Stimulated activated CD4-positive, alpha-beta T cell treated with anti-CD3 and anti-CD28 coated beads, Interleukin-4, amount 100 ng/mL, for 24 hours (primary cell): ENCODE measurements around the gene GP9.
"Not testable (repeated sequence)": the region's sequence is repeated elsewhere in the genome, so short reads cannot be mapped to it uniquely, and the experiment has no call there.

ENCODE experiments used
- DNase-seq: peaks from one replicate; pipeline ENCODE4 v3.0.0-alpha.2; 2020

GP9 gene

GRCh38 chr3:129052675-129053074 lies 7.9 kb upstream of the GP9 start:
- no peak for DNase-seq

- no peak for DNase-seq
These were observed 5.9 kb upstream of the GP9 start for GRCh38 chr3:129054605-129055104.

GRCh38 chr3:129056451-129057173 lies 4.0 kb upstream of the GP9 start:
- DNase-seq, result no peak

GRCh38 chr3:129057249-129057648 lies 3.3 kb upstream of the GP9 start:
- no peak for DNase-seq

- DNase-seq, result no peak
These were observed 2.0 kb upstream of the GP9 start for GRCh38 chr3:129058441-129059200.

GRCh38 chr3:129059311-129059958 lies 1.1 kb upstream of the GP9 start:
- DNase-seq, result no peak

GRCh38 chr3:129061023-129061887 lies 676 bp downstream of the GP9 start:
- no peak for DNase-seq

- DNase-seq, result no peak
These were observed 1.6 kb downstream of the GP9 start for GRCh38 chr3:129061888-129062834.

GRCh38 chr3:129063091-129063640 lies 2.6 kb downstream of the GP9 start:
- no peak for DNase-seq

- no peak for DNase-seq
These were observed 3.4 kb downstream of the GP9 start for GRCh38 chr3:129063841-129064482.

- DNase-seq, result no peak
These were observed 4.6 kb downstream of the GP9 start for GRCh38 chr3:129065016-129065719.

- no peak for DNase-seq
These were observed 5.1 kb downstream of the GP9 start for GRCh38 chr3:129065720-129066073.

GRCh38 chr3:129067719-129068118 lies 7.1 kb downstream of the GP9 start:
- not testable (repeated sequence) for DNase-seq

- DNase-seq, result no peak
These were observed 7.8 kb downstream of the GP9 start for GRCh38 chr3:129068291-129068886.

GRCh38 chr3:129069313-129070085 lies 8.9 kb downstream of the GP9 start:
- not testable (repeated sequence) for DNase-seq

- DNase-seq, result no peak
These were observed 9.7 kb downstream of the GP9 start for GRCh38 chr3:129070086-129070885.

GRCh38 chr3:129077222-129077621 lies 16.6 kb downstream of the GP9 start:
- no peak for DNase-seq

GRCh38 chr3:129078510-129078909 lies 17.9 kb downstream of the GP9 start:
- DNase-seq, result no peak
